CD4-positive, alpha-beta memory T cell (primary cell): ENCODE results near the gene SYT3. TPM values are rescaled to one million over a fixed set of nuclear protein-coding genes. Genes with fewer than 3 reads are reported as not detected.
A peak's percentile ranks its signal among the peaks of the same experiment; 100 is the strongest.

Experiments
- CTCF ChIA-PET: fragments of 350-600 bp; sonication (Branson Sonifier 250); formaldehyde crosslinking; loops from one replicate; lab custom pipeline; 2021; ENCODE audit warnings: inconsistent platforms; ENCODE audit not compliant: partially characterized antibody; lab: Charles Lee
- POLR2A ChIA-PET: fragments of 350-600 bp; sonication (Branson Sonifier 250); formaldehyde crosslinking; loops from one replicate; lab custom pipeline; 2021; ENCODE audit not compliant: partially characterized antibody; lab: Charles Lee
- DNase-seq, 5 donors: peaks; one replicate each; pipeline versions ENCODE4 v3.0.0 to v3.0.0-alpha.2; 2020 to 2022; ENCODE audit warnings: mixed read lengths in 1 of 5
- H3K27ac ChIP-seq: one replicate; pipeline ENCODE4 v1.7.0; 2013; ENCODE audit warnings: low read depth, low read length
- H3K27me3 ChIP-seq: 2 replicates; pipeline ENCODE4 v1.7.0; 2013; ENCODE audit warnings: mild to moderate bottlenecking, low read length, moderate library complexity; ENCODE audit not compliant: insufficient read depth
- H3K36me3 ChIP-seq: 2 replicates; pipeline ENCODE4 v1.7.0; 2013; ENCODE audit warnings: mild to moderate bottlenecking, low read length, moderate library complexity; ENCODE audit not compliant: insufficient read depth
- H3K4me1 ChIP-seq: 2 replicates; pipeline ENCODE4 v1.7.0; 2013; ENCODE audit warnings: mild to moderate bottlenecking, low read length, moderate library complexity; ENCODE audit not compliant: insufficient read depth
- H3K4me3 ChIP-seq, 2 donors: one replicate each; pipeline ENCODE4 v1.7.0; 2013; ENCODE audit warnings: low read length in 2 of 2, mild to moderate bottlenecking in 1 of 2
- H3K9me3 ChIP-seq, 2 donors: one replicate each; pipeline ENCODE4 v1.7.0; 2013; ENCODE audit warnings: low read length in 2 of 2, control low read depth in 1 of 2; ENCODE audit not compliant: control insufficient read depth in 1 of 2
- H3K27ac Mint-ChIP-seq, 7 donors: one replicate each; pipeline ENCODE4 v1.8.0; 2020 to 2021; ENCODE audit warnings: mixed read lengths in 7 of 7, mild to moderate bottlenecking in 6 of 7, inconsistent platforms in 3 of 7, moderate library complexity in 3 of 7
- H3K27me3 Mint-ChIP-seq, 2 donors: one replicate each; pipeline ENCODE4 v1.8.0; 2020 to 2021; ENCODE audit warnings: mixed read lengths in 2 of 2
- H3K36me3 Mint-ChIP-seq, 2 donors: one replicate each; pipeline ENCODE4 v1.8.0; 2020 to 2021; ENCODE audit warnings: mixed read lengths in 2 of 2, inconsistent platforms in 1 of 2, mild to moderate bottlenecking in 1 of 2
- H3K4me1 Mint-ChIP-seq, 4 donors: one replicate each; pipeline ENCODE4 v1.8.0; 2020 to 2021; ENCODE audit warnings: mixed read lengths in 4 of 4, mild to moderate bottlenecking in 1 of 4
- H3K4me3 Mint-ChIP-seq, 8 donors: one replicate each; pipeline ENCODE4 v1.8.0; 2020 to 2021; ENCODE audit warnings: mixed read lengths in 8 of 8, mild to moderate bottlenecking in 7 of 8, moderate library complexity in 6 of 8, inconsistent platforms in 3 of 8
- H3K9me3 Mint-ChIP-seq, 8 donors: one replicate each; pipeline ENCODE4 v1.8.0; 2020 to 2021; ENCODE audit warnings: mixed read lengths in 8 of 8, mild to moderate bottlenecking in 5 of 8, inconsistent platforms in 3 of 8, moderate library complexity in 1 of 8
- intact Hi-C: fragments of 100-400 bp; cut with micrococcal nuclease; formaldehyde crosslinking; loops from one replicate; pipeline ENCODE4 v1.15.1; 2023
- polyA plus RNA-seq, 2 donors: library from polyadenylated mRNA; unstranded; fragments of 300-500 nt; fragmentation: Illumina TruSeq; gene quantifications; one replicate each; pipeline ENCODE4 v1.2.3, GENCODE V29; 2021
- total RNA-seq, 2 experiments: library from RNA; stranded (reverse); gene quantifications; one replicate each; pipeline ENCODE4 v1.2.3, GENCODE V29; 2021

SYT3 gene
- total and polyA plus RNA-seq, 4 experiments from 2014 or later = 0.09 TPM; not detected in 3

DNA sequence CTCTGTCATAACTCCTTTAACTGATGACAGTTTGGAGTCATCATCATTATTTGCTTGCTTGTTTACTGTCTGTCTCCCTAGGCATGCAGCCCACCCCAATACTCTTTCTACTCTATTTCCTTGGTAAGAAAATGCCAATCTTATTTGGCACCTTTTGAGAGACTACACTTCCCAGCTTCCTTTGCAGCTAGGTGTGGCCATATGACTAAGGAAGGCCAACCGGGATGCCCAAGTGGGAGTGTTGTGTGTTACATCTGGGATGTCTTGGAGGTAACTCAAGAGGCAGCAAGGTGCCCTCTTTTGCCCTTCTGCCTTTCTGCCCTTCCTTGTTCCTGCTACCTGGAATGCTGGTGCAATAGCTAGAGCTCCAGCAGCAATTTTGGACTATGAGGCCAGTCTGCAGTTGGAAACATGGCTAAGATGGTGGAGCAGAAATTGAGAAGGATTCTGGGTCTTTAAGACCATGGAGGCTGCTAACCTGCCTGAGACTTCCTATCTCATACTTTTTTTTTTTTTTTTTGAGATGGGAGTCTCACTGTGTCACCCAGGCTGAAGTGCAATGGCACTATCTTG is 37.0 kb upstream of the SYT3 start:
- Histone ChIP-seq H3K27ac (no peak overlapping the region), H3K36me3 (no peaks in the 10 kb centered on the region), H3K4me3 (no peak overlapping the region), H3K4me1 (no peaks in the 10 kb centered on the region), H3K9me3 (no peaks in the 10 kb centered on the region), H3K27me3 (no peaks in the 10 kb centered on the region)
- Mint-ChIP-seq H3K4me1 (peaks cover 0 to 8% (median 6%) of the 10 kb centered on the region in 4 donors), H3K9me3 (peaks cover 0 to 18% (median 9%) of the 10 kb centered on the region in 8 donors), H3K36me3 (no peaks in the 10 kb centered on the region), H3K27ac (no peak overlapping the region), H3K27me3 (peaks cover 33 to 48% of the 10 kb centered on the region in 2 donors), H3K4me3 (no peak overlapping the region)
- POLR2A ChIA-PET = no interaction called here
- intact Hi-C loops = no loop called here
- CTCF ChIA-PET = no interaction called here
- DNase-seq = no peak

DNA sequence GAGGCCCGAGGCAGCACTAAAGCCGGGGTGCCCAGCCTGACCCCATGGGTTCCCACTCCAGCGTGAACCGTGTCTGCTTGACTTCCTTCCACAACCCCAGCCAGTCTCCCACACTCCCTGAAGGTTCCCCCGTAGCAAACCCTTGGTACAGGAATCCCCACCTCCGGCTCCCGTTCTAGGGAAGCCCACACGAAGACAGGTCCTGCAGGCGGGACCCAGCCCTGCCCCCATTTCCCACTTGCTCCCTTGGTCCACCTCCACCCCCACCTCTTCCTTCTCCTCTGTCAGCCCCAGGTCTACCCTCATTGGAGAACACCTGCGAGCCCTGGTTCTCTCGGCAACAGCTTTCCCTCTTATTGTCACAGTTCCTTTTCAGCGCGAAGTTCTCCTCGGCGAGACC is 33.4 kb upstream of the SYT3 start:
- Mint-ChIP-seq H3K27ac (no peak overlapping the region), H3K4me3 (no peak overlapping the region), H3K36me3 (peaks cover 0 to 3% of the 10 kb centered on the region in 2 donors), H3K27me3 (peaks cover 38 to 47% of the 10 kb centered on the region in 2 donors), H3K4me1 (peaks cover 0 to 8% (median 0%) of the 10 kb centered on the region in 4 donors), H3K9me3 (peaks cover 0 to 18% (median 7%) of the 10 kb centered on the region in 8 donors)
- H3K27me3 ChIP-seq = no peaks in the 10 kb centered on the region
- no peaks in the 10 kb centered on the region for H3K9me3 ChIP-seq
- H3K4me1 ChIP-seq = no peaks in the 10 kb centered on the region
- H3K4me3 ChIP-seq = no peak overlapping the region
- no peak overlapping the region for H3K27ac ChIP-seq
- no peak for DNase-seq
- H3K36me3 ChIP-seq = no peaks in the 10 kb centered on the region
- ChIA-PET POLR2A (no interaction called here), CTCF (no interaction called here)
- intact Hi-C loops = no loop called here

DNA sequence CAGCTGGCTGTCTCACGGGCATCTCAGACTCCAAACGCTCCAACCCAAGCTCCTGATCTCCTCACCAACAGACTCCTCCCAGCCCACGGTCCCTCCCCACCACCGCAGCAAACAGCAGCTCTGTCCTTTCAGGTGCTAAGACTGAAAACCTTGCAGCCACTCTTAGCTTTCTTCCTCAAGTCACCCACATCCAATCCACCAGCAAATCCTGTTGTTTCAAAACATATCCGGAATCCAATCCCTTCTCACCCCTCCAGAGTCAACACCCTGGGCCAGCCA is 30.4 kb upstream of the SYT3 start:
- H3K27me3 Mint-ChIP-seq = peaks cover 32 to 33% of the 10 kb centered on the region in 2 donors
- no peak for DNase-seq
- intact Hi-C loops = no loop called here
- Histone ChIP-seq H3K27ac (no peak overlapping the region), H3K9me3 (no peaks in the 10 kb centered on the region), H3K27me3 (no peaks in the 10 kb centered on the region), H3K36me3 (no peaks in the 10 kb centered on the region), H3K4me1 (no peaks in the 10 kb centered on the region), H3K4me3 (no peak overlapping the region)
- H3K36me3 Mint-ChIP-seq = peaks cover 0 to 3% of the 10 kb centered on the region in 2 donors
- H3K9me3 Mint-ChIP-seq = peaks cover 0 to 8% (median 0%) of the 10 kb centered on the region in 8 donors
- no peak overlapping the region for H3K4me3 Mint-ChIP-seq
- H3K4me1 Mint-ChIP-seq = peaks cover 0 to 8% (median 0%) of the 10 kb centered on the region in 4 donors
- H3K27ac Mint-ChIP-seq = peak overlapping the region in 1 of 7 donors; percentile 52
- CTCF ChIA-PET = interaction anchor here (0.8 kb wide), 1 partner anchor 13 kb away, joined by 3 read pairs; no protein-coding TSS in a partner anchor
- POLR2A ChIA-PET = no interaction called here

DNA sequence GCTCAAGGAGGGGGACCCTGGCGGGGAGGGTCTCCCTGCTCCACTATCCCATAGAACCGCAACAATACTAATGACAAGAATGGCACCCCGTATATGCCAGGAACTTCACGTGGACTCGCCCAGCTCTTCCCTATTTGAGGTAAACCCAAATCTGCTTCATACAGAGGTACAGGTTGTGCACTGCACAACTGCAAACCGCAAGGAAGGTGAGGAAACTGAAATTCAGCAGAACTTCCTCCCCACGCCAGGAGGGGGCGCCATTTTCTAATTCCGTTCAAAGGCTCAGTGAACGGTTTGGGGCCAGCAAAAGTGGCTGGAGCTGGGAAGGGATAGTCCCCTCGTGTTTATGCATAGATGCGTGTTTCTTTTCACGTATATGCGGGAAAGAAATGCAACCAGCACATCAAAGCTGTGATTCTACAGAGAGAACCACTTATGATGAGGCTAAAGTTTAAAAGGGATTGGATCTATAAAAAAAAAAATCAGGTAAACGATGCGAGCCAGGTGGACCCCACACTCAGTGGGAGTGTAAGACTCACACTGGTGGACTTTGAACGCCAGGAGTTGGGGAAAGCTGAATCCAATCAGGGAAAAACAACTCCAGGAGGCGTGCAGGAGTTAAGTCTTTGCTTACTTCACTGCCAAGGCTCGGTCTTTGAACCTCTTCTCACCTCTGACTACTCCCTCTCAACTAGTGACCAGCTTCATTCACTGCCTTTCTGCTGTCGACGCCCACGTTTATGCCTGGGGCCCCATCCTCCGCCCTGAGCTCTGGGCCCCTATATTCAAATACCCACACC is 29.8 kb upstream of the SYT3 start:
- no peak overlapping the region for H3K27ac Mint-ChIP-seq
- H3K4me1 ChIP-seq = no peaks in the 10 kb centered on the region
- no peaks in the 10 kb centered on the region for H3K9me3 ChIP-seq
- DNase-seq = peak in 2 of 5 donors; percentile 7 to 17
- no peak overlapping the region for H3K27ac ChIP-seq
- ChIA-PET POLR2A (no interaction called here), CTCF (interaction anchor here (0.8 kb wide), 1 partner anchor 13 kb away, joined by 3 read pairs; no protein-coding TSS in a partner anchor)
- peaks cover 0 to 8% (median 0%) of the 10 kb centered on the region in 4 donors for H3K4me1 Mint-ChIP-seq
- no peak overlapping the region for H3K4me3 ChIP-seq
- H3K9me3 Mint-ChIP-seq = peaks cover 0 to 8% (median 0%) of the 10 kb centered on the region in 8 donors
- H3K36me3 Mint-ChIP-seq = peaks cover 0 to 3% of the 10 kb centered on the region in 2 donors
- intact Hi-C loops = no loop called here
- H3K4me3 Mint-ChIP-seq = peak overlapping the region in 2 of 8 donors; percentile 7 to 31
- no peaks in the 10 kb centered on the region for H3K27me3 ChIP-seq
- H3K36me3 ChIP-seq = no peaks in the 10 kb centered on the region
- peaks cover 34 to 36% of the 10 kb centered on the region in 2 donors for H3K27me3 Mint-ChIP-seq

DNA sequence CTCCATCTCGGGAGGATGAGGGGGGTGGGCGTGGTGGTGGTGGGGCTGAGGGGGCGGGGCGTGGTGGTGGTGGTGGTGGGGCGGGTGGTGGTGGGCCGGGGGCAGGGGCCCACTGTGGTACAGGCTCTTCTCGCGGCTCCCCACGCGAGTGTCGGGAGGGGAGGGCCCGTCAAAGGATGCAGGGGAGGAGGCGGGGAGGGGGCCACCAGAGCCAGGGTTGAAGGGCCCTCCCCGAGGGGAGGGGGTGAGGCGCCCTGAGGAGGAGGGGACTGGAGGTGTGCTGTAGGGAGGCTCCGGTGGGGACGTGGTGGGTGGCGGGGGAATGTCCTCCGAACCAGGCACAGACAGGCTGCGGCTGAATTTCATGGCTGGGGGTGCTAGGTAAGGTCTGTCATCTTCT is 29.2 kb upstream of the SYT3 start:
- ChIA-PET POLR2A (no interaction called here), CTCF (no interaction called here)
- Histone ChIP-seq H3K27me3 (no peaks in the 10 kb centered on the region), H3K4me3 (no peak overlapping the region), H3K9me3 (no peaks in the 10 kb centered on the region), H3K36me3 (no peaks in the 10 kb centered on the region), H3K4me1 (no peaks in the 10 kb centered on the region), H3K27ac (no peak overlapping the region)
- no peak for DNase-seq
- Mint-ChIP-seq H3K27ac (no peak overlapping the region), H3K36me3 (peaks cover 0 to 3% of the 10 kb centered on the region in 2 donors), H3K4me3 (peak overlapping the region in 2 of 8 donors; percentile 7 to 31), H3K27me3 (peaks cover 33 to 38% of the 10 kb centered on the region in 2 donors), H3K4me1 (peaks cover 0 to 8% (median 0%) of the 10 kb centered on the region in 4 donors), H3K9me3 (peaks cover 0 to 8% (median 0%) of the 10 kb centered on the region in 8 donors)
- intact Hi-C loops = no loop called here

DNA sequence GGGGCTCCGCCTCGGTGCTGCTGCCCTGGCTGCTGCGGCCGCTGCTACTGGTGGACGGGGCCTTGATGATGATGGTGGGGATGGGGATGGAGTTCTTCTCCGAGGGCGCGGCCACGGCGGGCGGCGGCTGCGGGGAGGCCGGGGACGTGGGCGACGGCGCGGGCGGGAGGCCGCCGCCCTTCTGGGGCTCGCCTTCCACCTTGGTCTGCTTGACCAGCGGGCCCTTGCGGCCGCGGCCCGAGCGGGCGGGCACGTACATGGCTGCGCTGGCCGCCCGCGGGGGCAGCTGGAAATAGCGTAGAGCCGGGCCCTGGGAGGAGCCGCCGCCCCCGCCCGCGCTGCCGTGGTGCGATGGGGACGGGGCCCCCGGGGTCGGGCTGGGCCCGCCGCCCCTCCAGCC is 28.7 kb upstream of the SYT3 start:
- Mint-ChIP-seq H3K27me3 (peaks cover 32 to 38% of the 10 kb centered on the region in 2 donors), H3K36me3 (peaks cover 0 to 3% of the 10 kb centered on the region in 2 donors), H3K9me3 (peaks cover 0 to 7% (median 0%) of the 10 kb centered on the region in 8 donors), H3K4me1 (peaks cover 0 to 6% (median 0%) of the 10 kb centered on the region in 4 donors), H3K27ac (no peak overlapping the region), H3K4me3 (no peak overlapping the region)
- no peak for DNase-seq
- Histone ChIP-seq H3K36me3 (no peaks in the 10 kb centered on the region), H3K9me3 (no peaks in the 10 kb centered on the region), H3K27ac (no peak overlapping the region), H3K4me3 (no peak overlapping the region), H3K4me1 (no peaks in the 10 kb centered on the region), H3K27me3 (no peaks in the 10 kb centered on the region)
- POLR2A ChIA-PET = no interaction called here
- CTCF ChIA-PET = no interaction called here
- intact Hi-C loops = no loop called here

DNA sequence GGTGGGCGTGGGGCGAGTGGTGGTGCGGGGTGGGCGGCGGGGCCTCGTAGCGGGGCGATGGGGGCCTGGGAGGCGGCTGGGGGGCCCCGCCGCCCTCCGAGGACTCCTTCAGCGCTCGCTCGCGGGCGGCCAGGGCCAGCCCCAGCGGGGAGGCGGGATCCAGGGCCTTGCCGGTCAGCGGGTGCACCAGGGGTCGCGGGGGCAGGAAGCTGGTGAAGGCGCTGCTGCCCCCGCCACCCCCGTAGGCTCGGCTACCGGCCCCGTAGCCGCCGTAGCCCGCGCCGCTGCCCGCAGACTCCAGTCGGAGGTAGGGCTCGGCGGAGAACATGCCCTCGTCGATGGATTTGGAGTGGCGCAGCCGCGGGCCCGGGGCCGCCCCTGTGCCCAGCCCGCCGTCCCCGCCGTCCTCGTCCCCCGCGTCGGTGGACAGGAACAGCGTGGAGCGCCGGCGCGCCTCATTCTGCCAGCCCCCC is 28.1 kb upstream of the SYT3 start:
- Histone ChIP-seq H3K27ac (no peak overlapping the region), H3K4me1 (no peaks in the 10 kb centered on the region), H3K27me3 (no peaks in the 10 kb centered on the region), H3K36me3 (no peaks in the 10 kb centered on the region), H3K4me3 (no peak overlapping the region), H3K9me3 (no peaks in the 10 kb centered on the region)
- no peak for DNase-seq
- ChIA-PET POLR2A (no interaction called here), CTCF (interaction anchor here (0.6 kb wide), 1 partner anchor 71 kb away, joined by 3 read pairs; no protein-coding TSS in a partner anchor)
- intact Hi-C loops = no loop called here
- H3K36me3 Mint-ChIP-seq = peaks cover 0 to 3% of the 10 kb centered on the region in 2 donors
- H3K4me3 Mint-ChIP-seq = no peak overlapping the region
- peaks cover 31 to 37% of the 10 kb centered on the region in 2 donors for H3K27me3 Mint-ChIP-seq
- no peak overlapping the region for H3K27ac Mint-ChIP-seq
- peaks cover 0 to 4% (median 0%) of the 10 kb centered on the region in 4 donors for H3K4me1 Mint-ChIP-seq
- peaks cover 0 to 5% (median 0%) of the 10 kb centered on the region in 8 donors for H3K9me3 Mint-ChIP-seq
